Neural crest cell (in vitro differentiated cells): ENCODE results near the gene CR1L. TPM values are rescaled to one million over a fixed set of nuclear protein-coding genes. Genes with fewer than 3 reads are reported as not detected.
"Not testable (repeated sequence)": the region's sequence is repeated elsewhere in the genome, so short reads cannot be mapped to it uniquely, and the experiment has no call there.

ENCODE experiments used
- DNase-seq: peaks from one replicate; pipeline ENCODE4 v3.0.0; 2021; ENCODE audit warnings: low read depth, mixed read lengths, low spot score
- H3K27ac Mint-ChIP-seq: one replicate; pipeline ENCODE4 v1.8.0; 2021; ENCODE audit warnings: mild to moderate bottlenecking, mixed read lengths; ENCODE audit not compliant: unreplicated experiment
- H3K27me3 Mint-ChIP-seq: 2 replicates; pipeline ENCODE4 v1.8.0; 2021; ENCODE audit warnings: low read depth, mild to moderate bottlenecking, mixed read lengths
- H3K36me3 Mint-ChIP-seq: 2 replicates; pipeline ENCODE4 v1.8.0; 2021; ENCODE audit warnings: low read depth, mild to moderate bottlenecking, mixed read lengths
- H3K4me1 Mint-ChIP-seq: 2 replicates; pipeline ENCODE4 v1.8.0; 2021; ENCODE audit warnings: mixed read lengths
- H3K4me3 Mint-ChIP-seq: one replicate; pipeline ENCODE4 v1.8.0; 2021; ENCODE audit warnings: mild to moderate bottlenecking, mixed read lengths
- H3K9me3 Mint-ChIP-seq: 2 replicates; pipeline ENCODE4 v1.8.0; 2021; ENCODE audit warnings: mixed read lengths
- total RNA-seq: library from RNA; stranded (reverse); gene quantifications from 2 replicates; pipeline ENCODE4 v1.2.1, GENCODE V29; 2021
- TF ChIP-seq, protein P1 (sequence below): fragments of 200-600 bp; sonication (generic); conservative IDR thresholded peaks from 2 replicates; pipeline ENCODE4 v1.5.0; 2021; ENCODE audit warnings: antibody characterized with exemption, mild to moderate bottlenecking

Gene CR1L
- total RNA-seq, 1 donor from 2014 or later: not detected

- Mint-ChIP-seq H3K27me3 (no peaks in the 10 kb centered on the region), H3K36me3 (no peaks in the 10 kb centered on the region), H3K27ac (no peak overlapping the region)
Observed at GRCh38 chr1:207703712-207704111, 58.8 kb downstream of the CR1L start.

GRCh38 chr1:207708004-207708403 is 63.1 kb downstream of the CR1L start:
- H3K9me3 Mint-ChIP-seq, H3K27me3 Mint-ChIP-seq, H3K4me1 Mint-ChIP-seq, H3K4me3 Mint-ChIP-seq, H3K36me3 Mint-ChIP-seq, DNase-seq, H3K27ac Mint-ChIP-seq: not testable (repeated sequence)

More at GRCh38 chr1:207703712-207704111, 58.8 kb downstream of the CR1L start:
- Mint-ChIP-seq H3K4me1 (no peaks in the 10 kb centered on the region), H3K4me3 (no peak overlapping the region), H3K9me3 (no peaks in the 10 kb centered on the region)
- no peak for DNase-seq
- TF ChIP-seq, protein P1, sequence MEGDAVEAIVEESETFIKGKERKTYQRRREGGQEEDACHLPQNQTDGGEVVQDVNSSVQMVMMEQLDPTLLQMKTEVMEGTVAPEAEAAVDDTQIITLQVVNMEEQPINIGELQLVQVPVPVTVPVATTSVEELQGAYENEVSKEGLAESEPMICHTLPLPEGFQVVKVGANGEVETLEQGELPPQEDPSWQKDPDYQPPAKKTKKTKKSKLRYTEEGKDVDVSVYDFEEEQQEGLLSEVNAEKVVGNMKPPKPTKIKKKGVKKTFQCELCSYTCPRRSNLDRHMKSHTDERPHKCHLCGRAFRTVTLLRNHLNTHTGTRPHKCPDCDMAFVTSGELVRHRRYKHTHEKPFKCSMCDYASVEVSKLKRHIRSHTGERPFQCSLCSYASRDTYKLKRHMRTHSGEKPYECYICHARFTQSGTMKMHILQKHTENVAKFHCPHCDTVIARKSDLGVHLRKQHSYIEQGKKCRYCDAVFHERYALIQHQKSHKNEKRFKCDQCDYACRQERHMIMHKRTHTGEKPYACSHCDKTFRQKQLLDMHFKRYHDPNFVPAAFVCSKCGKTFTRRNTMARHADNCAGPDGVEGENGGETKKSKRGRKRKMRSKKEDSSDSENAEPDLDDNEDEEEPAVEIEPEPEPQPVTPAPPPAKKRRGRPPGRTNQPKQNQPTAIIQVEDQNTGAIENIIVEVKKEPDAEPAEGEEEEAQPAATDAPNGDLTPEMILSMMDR: no peak

GRCh38 chr1:207711285-207711684 is 66.4 kb downstream of the CR1L start:
- no peak overlapping the region for H3K27ac Mint-ChIP-seq
- TF ChIP-seq, protein P1: no peak
- no peak overlapping the region for H3K4me3 Mint-ChIP-seq
- H3K36me3 Mint-ChIP-seq: no peaks in the 10 kb centered on the region
- H3K9me3 Mint-ChIP-seq: no peaks in the 10 kb centered on the region
- no peaks in the 10 kb centered on the region for H3K27me3 Mint-ChIP-seq
- no peaks in the 10 kb centered on the region for H3K4me1 Mint-ChIP-seq
- DNase-seq: no peak

GRCh38 chr1:207712701-207713100 is 67.8 kb downstream of the CR1L start:
- not testable (repeated sequence) for H3K4me1 Mint-ChIP-seq, H3K9me3 Mint-ChIP-seq, H3K4me3 Mint-ChIP-seq

DNA sequence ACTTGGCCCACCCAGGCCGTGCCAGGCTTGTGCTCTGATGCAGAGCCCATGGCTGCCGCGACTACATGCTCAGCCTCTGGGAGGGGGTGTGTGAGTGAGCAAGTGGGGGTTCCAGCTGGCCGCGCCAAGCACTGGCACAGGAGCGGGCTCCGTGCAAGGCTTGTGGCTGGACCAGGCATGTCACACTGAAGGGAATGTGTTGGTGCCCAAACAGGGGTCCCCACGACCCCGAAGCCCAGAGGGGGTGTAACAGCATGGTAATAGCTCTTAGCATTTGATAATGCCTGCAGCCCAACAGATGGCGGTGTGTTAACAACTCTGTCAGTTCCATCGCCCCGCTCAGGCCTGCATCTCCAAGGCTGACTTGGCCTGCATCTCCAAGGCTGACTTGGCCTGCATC is 68.6 kb downstream of the CR1L start:
- no peaks in the 10 kb centered on the region for H3K36me3 Mint-ChIP-seq
- TF ChIP-seq, protein P1: no peak
- H3K27ac Mint-ChIP-seq: no peak overlapping the region
- H3K4me3 Mint-ChIP-seq: no peak overlapping the region
- no peaks in the 10 kb centered on the region for H3K27me3 Mint-ChIP-seq
- H3K4me1 Mint-ChIP-seq: no peaks in the 10 kb centered on the region
- no peaks in the 10 kb centered on the region for H3K9me3 Mint-ChIP-seq
- DNase-seq: no peak

More at GRCh38 chr1:207712701-207713100, 67.8 kb downstream of the CR1L start:
- H3K27me3 Mint-ChIP-seq, DNase-seq, H3K36me3 Mint-ChIP-seq, H3K27ac Mint-ChIP-seq: not testable (repeated sequence)

DNA sequence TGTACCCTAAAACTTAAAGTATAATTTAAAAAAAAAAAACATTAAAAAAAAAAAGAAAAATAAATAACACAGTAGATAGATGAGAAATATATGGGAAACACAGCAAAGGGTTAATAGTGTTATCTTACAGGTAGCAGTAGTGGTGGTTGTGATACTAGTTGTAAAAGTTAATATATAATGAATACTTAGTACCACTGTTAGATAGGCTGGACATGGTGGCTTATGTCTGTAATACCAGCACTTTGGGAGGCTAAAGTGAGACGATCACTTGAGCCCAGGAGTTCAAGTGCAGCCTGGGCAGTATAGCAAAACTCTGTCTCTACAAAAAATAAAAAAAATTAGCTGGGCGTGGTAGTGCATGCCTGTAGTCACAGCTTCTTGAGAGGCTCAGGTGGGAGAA is 74.3 kb downstream of the CR1L start:
- H3K27me3 Mint-ChIP-seq: no peaks in the 10 kb centered on the region
- peaks cover 3% of the 10 kb centered on the region for H3K36me3 Mint-ChIP-seq
- TF ChIP-seq, protein P1: no peak
- H3K4me3 Mint-ChIP-seq: no peak overlapping the region
- H3K27ac Mint-ChIP-seq: no peak overlapping the region
- no peaks in the 10 kb centered on the region for H3K4me1 Mint-ChIP-seq
- no peaks in the 10 kb centered on the region for H3K9me3 Mint-ChIP-seq
- no peak for DNase-seq

DNA sequence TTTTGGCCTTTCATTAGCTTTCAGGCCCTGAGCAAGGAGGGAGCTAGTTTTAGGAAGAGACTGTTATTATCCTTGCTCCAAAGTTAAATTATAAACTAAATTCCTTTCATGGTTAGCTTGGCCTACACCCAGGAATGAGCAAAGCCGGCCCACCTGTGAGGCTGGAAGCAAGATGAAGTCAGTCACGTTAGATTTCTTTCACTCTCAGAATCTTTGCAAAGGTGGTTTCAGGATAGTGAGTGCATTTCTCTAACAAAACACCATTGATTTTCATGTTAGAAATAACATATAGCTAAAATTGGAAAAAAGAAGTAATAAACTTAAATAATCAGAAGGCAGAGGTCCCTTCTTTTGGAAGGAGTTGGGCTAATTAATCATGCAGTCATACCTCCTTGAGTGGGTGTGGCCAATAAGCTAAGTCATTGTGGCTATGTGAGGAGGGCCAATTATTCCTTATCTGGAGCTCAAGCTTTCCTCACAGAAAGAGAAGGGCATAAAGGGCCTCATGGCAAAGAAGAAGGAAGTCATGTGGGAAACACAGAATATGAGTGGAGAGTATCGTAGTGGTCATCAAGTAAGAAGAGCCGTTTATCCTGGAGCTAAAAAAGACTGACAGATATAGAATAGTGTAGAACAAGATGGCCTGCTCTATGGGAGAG is 83.4 kb downstream of the CR1L start:
- not testable (repeated sequence) for H3K36me3 Mint-ChIP-seq, H3K4me1 Mint-ChIP-seq, H3K27me3 Mint-ChIP-seq, H3K4me3 Mint-ChIP-seq, DNase-seq, H3K27ac Mint-ChIP-seq
- peaks cover 12% of the 10 kb centered on the region for H3K9me3 Mint-ChIP-seq

DNA sequence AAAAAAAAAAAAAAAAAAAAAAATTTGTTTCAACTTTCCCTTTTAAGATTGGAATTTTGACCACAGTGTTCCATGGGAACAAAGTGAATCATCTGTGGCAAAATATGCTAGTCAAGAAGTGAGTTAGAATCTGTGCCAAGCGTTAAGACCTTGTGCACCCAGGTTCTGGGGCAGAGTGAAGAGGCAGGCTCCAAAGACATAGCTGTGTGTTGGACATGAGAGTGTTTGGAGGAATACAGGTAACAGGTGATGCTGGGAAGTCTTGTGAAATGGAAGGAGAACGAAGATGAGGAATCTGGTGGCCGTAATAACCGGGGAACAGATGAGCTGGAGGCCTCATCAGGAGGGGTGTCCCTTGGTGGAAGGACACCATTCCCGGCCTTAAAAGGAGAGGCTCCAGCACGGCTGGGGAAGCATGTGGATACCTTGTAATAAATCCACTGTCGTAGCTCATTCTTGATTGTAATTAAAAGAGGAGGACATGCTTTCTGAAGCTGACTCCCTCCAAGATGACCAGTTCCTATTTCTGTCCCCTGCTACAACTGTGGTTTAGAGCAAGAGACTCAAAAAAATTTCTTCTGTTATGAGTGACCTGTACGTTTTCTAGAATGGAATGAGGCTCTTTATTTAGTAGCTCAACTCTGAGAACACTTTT is 92.7 kb downstream of the CR1L start:
- DNase-seq, H3K9me3 Mint-ChIP-seq, H3K36me3 Mint-ChIP-seq, H3K4me3 Mint-ChIP-seq, H3K27me3 Mint-ChIP-seq, H3K4me1 Mint-ChIP-seq, H3K27ac Mint-ChIP-seq: not testable (repeated sequence)

DNA sequence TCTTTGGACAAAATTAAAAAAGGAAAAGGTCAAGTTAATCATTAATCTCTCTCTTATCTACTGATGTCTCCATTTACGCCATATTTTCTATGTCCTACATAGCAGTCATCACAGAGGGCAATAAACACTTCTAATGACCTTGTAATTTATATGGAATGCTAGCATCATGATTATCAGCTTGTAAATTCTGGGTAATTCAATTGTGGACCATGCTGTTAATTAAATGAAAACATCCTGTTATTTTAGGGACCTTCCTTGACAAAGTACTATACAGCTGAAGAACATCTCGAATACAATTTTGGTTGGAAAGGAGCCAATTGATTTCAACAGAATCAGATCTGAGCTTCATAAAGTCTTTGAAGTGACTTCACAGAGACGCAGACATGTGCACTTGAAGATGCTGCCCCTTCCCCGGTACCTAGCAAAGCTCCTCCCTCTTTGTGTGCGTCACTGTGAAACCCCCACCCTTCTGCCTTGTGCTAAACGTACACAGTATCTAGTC is 93.3 kb downstream of the CR1L start:
- H3K27me3 Mint-ChIP-seq, H3K36me3 Mint-ChIP-seq, H3K4me3 Mint-ChIP-seq, H3K4me1 Mint-ChIP-seq, DNase-seq, H3K9me3 Mint-ChIP-seq, H3K27ac Mint-ChIP-seq: not testable (repeated sequence)
